OCI-LY7 (cell line): ENCODE data around the gene STAT1. TPM values are rescaled to one million over a fixed set of nuclear protein-coding genes. Genes with fewer than 3 reads are reported as not detected.

Source experiments
- BruUV-seq: library from RNA; stranded (reverse); fragments of 400-500 nt; replicated peaks from 2 replicates; lab custom pipeline; 2021; lab: Mats Ljungman, UMichigan
- CTCF ChIA-PET: fragments of 300-600 bp; sonication (Branson Sonifier 250); formaldehyde crosslinking; loops from one replicate; lab custom pipeline; 2022; ENCODE audit warnings: antibody characterized with exemption; ENCODE audit not compliant: unreplicated experiment; lab: Charles Lee
- POLR2A ChIA-PET: fragments of 300-600 bp; sonication (Branson Sonifier 250); formaldehyde crosslinking; loops from one replicate; lab custom pipeline; 2022; ENCODE audit warnings: antibody characterized with exemption; lab: Charles Lee
- DNase-seq: peaks from one replicate; pipeline ENCODE4 v3.0.0-alpha.2; 2015; ENCODE audit warnings: low spot score
- H2AFZ ChIP-seq: fragments of 200-600 bp; sonication (generic), shearing (Covaris generic); 2 replicates; pipeline ENCODE4 v1.6.1; 2014; ENCODE audit warnings: mild to moderate bottlenecking, antibody characterized with exemption, low read length, moderate library complexity
- H3K27ac ChIP-seq: fragments of 200-600 bp; sonication (generic); 2 replicates; pipeline ENCODE4 v1.5.1; 2014; ENCODE audit warnings: mixed run types, low read depth, mild to moderate bottlenecking, moderate library complexity, low read length, inconsistent platforms; ENCODE audit not compliant: poor library complexity, severe bottlenecking
- H3K36me3 ChIP-seq: fragments of 200-600 bp; sonication (generic); 2 replicates; pipeline ENCODE4 v1.6.1; 2014; ENCODE audit warnings: mild to moderate bottlenecking, antibody characterized with exemption, low read length, moderate library complexity, mixed read lengths; ENCODE audit not compliant: insufficient read depth
- H3K4me1 ChIP-seq: fragments of 200-600 bp; sonication (generic); 2 replicates; pipeline ENCODE4 v1.5.1; 2014; ENCODE audit warnings: mild to moderate bottlenecking, low read length; ENCODE audit not compliant: insufficient read depth, poor library complexity, severe bottlenecking
- H3K4me2 ChIP-seq: fragments of 200-600 bp; sonication (generic); 2 replicates; pipeline ENCODE4 v1.6.1; 2014; ENCODE audit warnings: mild to moderate bottlenecking, low read length
- H3K4me3 ChIP-seq: fragments of 200-600 bp; sonication (generic); 2 replicates; pipeline ENCODE4 v1.5.1; 2014; ENCODE audit warnings: mild to moderate bottlenecking, low read depth, low read length; ENCODE audit not compliant: poor library complexity, severe bottlenecking
- H3K79me2 ChIP-seq: fragments of 200-600 bp; sonication (generic); 2 replicates; pipeline ENCODE4 v1.6.1; 2016; ENCODE audit warnings: low read depth, mild to moderate bottlenecking, low read length, moderate library complexity, mixed read lengths; ENCODE audit not compliant: insufficient read depth
- H3K9me2 ChIP-seq: fragments of 200-600 bp; sonication (generic); 2 replicates; pipeline ENCODE4 v1.6.1; 2016; ENCODE audit warnings: mild to moderate bottlenecking, low read length, mixed read lengths; ENCODE audit not compliant: insufficient read depth
- H3K9me3 ChIP-seq: fragments of 200-600 bp; sonication (generic); 2 replicates; pipeline ENCODE4 v1.6.1; 2014; ENCODE audit warnings: mild to moderate bottlenecking, mixed run types, low read length, mixed read lengths
- H4K20me1 ChIP-seq: fragments of 200-600 bp; sonication (generic); 2 replicates; pipeline ENCODE4 v1.6.1; 2014; ENCODE audit warnings: mild to moderate bottlenecking, antibody characterized with exemption, low read length, moderate library complexity, mixed read lengths; ENCODE audit not compliant: insufficient read depth
- CTCF ChIP-seq: fragments of 200-600 bp; sonication (generic); conservative IDR thresholded peaks from 2 replicates; pipeline ENCODE4 v1.5.1; 2014; ENCODE audit warnings: mild to moderate bottlenecking, antibody characterized with exemption, low read length, moderate library complexity, mixed read lengths
- EZH2phosphoT487 ChIP-seq: fragments of 200-600 bp; sonication (generic); IDR thresholded peaks from 2 replicates; pipeline ENCODE4 v1.6.1; 2018; ENCODE audit warnings: low read depth, borderline replicate concordance, mild to moderate bottlenecking, mixed run types, antibody characterized with exemption, low read length, moderate library complexity, mixed read lengths
- intact Hi-C: fragments of 100-400 bp; cut with micrococcal nuclease; formaldehyde crosslinking; loops from one replicate; pipeline ENCODE4 v1.10.0; 2022; ENCODE audit not compliant: unreplicated experiment
- total RNA-seq, 2 experiments: library from RNA; depleted of rRNA in 1 of 2; stranded (reverse); fragments of >200 nt in 1 of 2; shearing (Covaris generic) in 1 of 2; gene quantifications; 2 replicates each; pipeline ENCODE4 v1.2.3, GENCODE V29; 2014 to 2022

The STAT1 gene
- total RNA-seq, 2 experiments from 2014 or later, result 23.0 to 23.1 TPM

- Histone ChIP-seq H4K20me1 (no peaks in the 10 kb centered on the region), H3K9me2 (no peaks in the 10 kb centered on the region), H3K4me1 (no peaks in the 10 kb centered on the region), H3K27ac (no peak overlapping the region), H3K4me3 (no peak overlapping the region), H2AFZ (no peak overlapping the region), H3K36me3 (peaks cover 96% of the 10 kb centered on the region), H3K9me3 (no peaks in the 10 kb centered on the region), H3K79me2 (no peaks in the 10 kb centered on the region), H3K4me2 (no peak overlapping the region)
- TF ChIP-seq EZH2phosphoT487, result no peak
- no peak for TF ChIP-seq CTCF
- BruUV-seq, result no TSS peak
- no peak for DNase-seq
- ChIA-PET CTCF (interaction anchor here (0.5 kb wide), 1 partner anchor 26 kb away, joined by 3 read pairs; no protein-coding TSS in a partner anchor), POLR2A (interaction anchor here (1.3 kb wide), 1 partner anchor 23 kb away, joined by 3 read pairs; no protein-coding TSS in a partner anchor)
- intact Hi-C loops, result no loop called here
These were observed 27.6 kb downstream of the STAT1 start for GRCh38 chr2:190986221-190986953.

GRCh38 chr2:190984595-190984994 is 29.4 kb downstream of the STAT1 start:
- ChIA-PET POLR2A (interaction anchor here (0.5 to 1.8 kb wide), 6 partner anchors 10 to 489 kb away, joined by 3 to 5 read pairs (median 4); no protein-coding TSS in a partner anchor), CTCF (no interaction called here)
- Histone ChIP-seq H4K20me1 (no peaks in the 10 kb centered on the region), H3K4me2 (no peak overlapping the region), H3K79me2 (no peaks in the 10 kb centered on the region), H3K36me3 (peaks cover 95% of the 10 kb centered on the region), H3K4me1 (no peaks in the 10 kb centered on the region), H3K27ac (no peak overlapping the region), H2AFZ (no peak overlapping the region), H3K9me3 (no peaks in the 10 kb centered on the region), H3K9me2 (no peaks in the 10 kb centered on the region), H3K4me3 (no peak overlapping the region)
- no peak for TF ChIP-seq EZH2phosphoT487
- TF ChIP-seq CTCF, result no peak
- no TSS peak for BruUV-seq
- intact Hi-C loops, result no loop called here
- DNase-seq, result no peak
